ENCODE data around the gene DCC.

GRCh38 chr18:52722904-52723303 lies 382.9 kb downstream of the DCC start:
- no peak for TF ChIP-seq CTCF (optimal IDR thresholded peaks at IDR 0.05 in 1 of 3, IDR thresholded peaks at IDR 0.05 in 1 of 3, conservative IDR thresholded peaks at IDR 0.05 in 1 of 3; ENCODE audit: extremely low read depth in 1 of 3, insufficient read depth in 2 of 3, low read length in 3 of 3)
- TF ChIP-seq EZH2 (IDR thresholded peaks at IDR 0.05; ENCODE audit: low read length) = no peak

Measured in keratinocyte (primary cell).